BLaER1 (cell line): ENCODE measurements around the gene GULP1.

Source experiments
- H3K27ac ChIP-seq: shearing (Covaris generic); formaldehyde crosslinking; 2 replicates; pipeline ENCODE4 v1.8.1; 2022
- H3K27me3 ChIP-seq: shearing (Covaris generic); formaldehyde crosslinking; 2 replicates; pipeline ENCODE4 v1.8.1; 2022
- H3K36me3 ChIP-seq: shearing (Covaris generic); formaldehyde crosslinking; 2 replicates; pipeline ENCODE4 v1.8.1; 2022
- H3K4me1 ChIP-seq: shearing (Covaris generic); formaldehyde crosslinking; 2 replicates; pipeline ENCODE4 v1.8.1; 2022
- H3K4me2 ChIP-seq: shearing (Covaris generic); formaldehyde crosslinking; 2 replicates; pipeline ENCODE4 v1.8.1; 2022
- H3K4me3 ChIP-seq: shearing (Covaris generic); formaldehyde crosslinking; 2 replicates; pipeline ENCODE4 v1.8.1; 2022
- H3K9ac ChIP-seq: shearing (Covaris generic); formaldehyde crosslinking; 2 replicates; pipeline ENCODE4 v1.8.1; 2022
- H3K9me3 ChIP-seq: shearing (Covaris generic); formaldehyde crosslinking; 2 replicates; pipeline ENCODE4 v1.8.1; 2022
- H4K20me1 ChIP-seq: shearing (Covaris generic); formaldehyde crosslinking; 2 replicates; pipeline ENCODE4 v1.8.1; 2022
- Cebpa-rat ChIP-seq: shearing (Covaris generic); IDR thresholded peaks from 2 replicates; pipeline ENCODE4 v1.8.1; 2022

Gene GULP1

DNA sequence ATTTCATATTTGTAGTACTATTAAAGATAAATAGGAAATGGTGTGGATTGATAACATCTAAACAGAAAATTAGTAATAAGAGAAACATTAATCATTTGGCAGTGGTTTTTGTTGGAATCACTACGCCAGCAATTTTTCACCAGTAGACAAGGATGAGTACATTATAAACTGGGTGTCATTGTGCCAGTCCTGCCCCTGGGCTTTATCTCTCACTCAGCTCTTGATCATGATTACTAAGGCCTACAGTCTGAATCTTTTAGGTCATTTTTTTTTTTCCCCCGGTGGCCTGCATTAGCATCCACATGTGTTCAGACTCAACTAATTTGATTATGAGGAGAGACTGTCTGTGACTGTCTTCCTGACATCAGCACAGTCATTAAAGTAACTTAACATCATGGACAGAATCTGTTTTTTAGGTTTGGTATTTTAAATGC, 16.2 kb downstream of the GULP1 start:
- no peak overlapping the region for H3K9ac ChIP-seq
- no peak for TF ChIP-seq Cebpa-rat
- no peak overlapping the region for H3K27ac ChIP-seq

GRCh38 chr2:188308483-188308882, 16.8 kb downstream of the GULP1 start:
- no peaks in the 10 kb centered on the region for H3K36me3 ChIP-seq
- H3K27ac ChIP-seq = no peak overlapping the region
- no peaks in the 10 kb centered on the region for H3K27me3 ChIP-seq
- H3K9ac ChIP-seq = no peak overlapping the region
- H3K4me1 ChIP-seq = no peaks in the 10 kb centered on the region
- no peak for TF ChIP-seq Cebpa-rat
- no peak overlapping the region for H3K4me2 ChIP-seq
- no peak overlapping the region for H3K4me3 ChIP-seq
- H4K20me1 ChIP-seq = no peaks in the 10 kb centered on the region
- H3K9me3 ChIP-seq = no peaks in the 10 kb centered on the region

More for the DNA sequence above, 16.2 kb downstream of the GULP1 start:
- Histone ChIP-seq H3K4me1 (no peaks in the 10 kb centered on the region), H3K9me3 (no peaks in the 10 kb centered on the region), H3K4me2 (no peak overlapping the region), H3K27me3 (no peaks in the 10 kb centered on the region), H4K20me1 (no peaks in the 10 kb centered on the region), H3K36me3 (no peaks in the 10 kb centered on the region), H3K4me3 (no peak overlapping the region)

- Histone ChIP-seq H3K36me3 (no peaks in the 10 kb centered on the region), H4K20me1 (no peaks in the 10 kb centered on the region), H3K4me2 (no peak overlapping the region), H3K27ac (no peak overlapping the region), H3K9ac (no peak overlapping the region), H3K4me1 (no peaks in the 10 kb centered on the region), H3K27me3 (no peaks in the 10 kb centered on the region), H3K4me3 (no peak overlapping the region), H3K9me3 (no peaks in the 10 kb centered on the region)
- TF ChIP-seq Cebpa-rat = no peak
Measured at GRCh38 chr2:188309364-188309763, 17.7 kb downstream of the GULP1 start.

DNA sequence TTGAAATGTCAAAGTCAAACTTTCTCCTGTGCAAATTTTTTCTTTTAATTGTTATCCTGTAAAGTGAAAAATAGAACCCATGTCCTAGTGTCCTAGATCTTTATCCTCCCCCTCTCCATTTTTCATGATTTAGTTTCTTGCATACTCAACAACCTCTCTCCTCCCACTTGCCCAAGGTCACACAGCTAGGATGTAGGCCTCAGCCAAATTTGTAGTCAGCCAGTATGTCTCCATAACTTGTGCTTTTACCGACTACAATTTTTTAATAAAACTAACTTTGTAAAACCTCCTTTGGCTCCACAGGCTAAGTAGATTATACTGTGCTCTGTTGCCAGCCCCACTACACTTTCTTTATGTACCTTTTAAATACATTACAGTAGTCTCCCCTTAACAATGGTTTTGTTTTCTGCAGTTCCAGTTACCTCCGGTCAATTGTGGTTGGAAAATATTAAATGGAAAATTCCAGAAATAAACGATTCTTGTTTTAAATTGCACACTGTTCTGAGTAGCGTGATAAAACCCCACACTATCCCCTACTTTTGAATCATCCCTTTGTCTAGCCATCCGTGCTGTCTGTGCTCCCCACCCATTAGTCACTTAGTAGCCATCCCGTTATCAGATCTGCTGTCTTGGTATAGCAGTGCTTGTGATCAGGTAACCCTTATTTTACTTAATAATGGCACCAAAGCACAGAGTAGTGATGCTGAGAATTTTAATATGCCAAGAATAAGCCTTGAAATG, 22.8 kb downstream of the GULP1 start:
- Histone ChIP-seq H4K20me1 (no peaks in the 10 kb centered on the region), H3K4me1 (no peaks in the 10 kb centered on the region), H3K27me3 (no peaks in the 10 kb centered on the region), H3K4me2 (no peak overlapping the region), H3K36me3 (no peaks in the 10 kb centered on the region), H3K4me3 (no peak overlapping the region), H3K27ac (no peak overlapping the region), H3K9me3 (no peaks in the 10 kb centered on the region), H3K9ac (no peak overlapping the region)
- no peak for TF ChIP-seq Cebpa-rat

DNA sequence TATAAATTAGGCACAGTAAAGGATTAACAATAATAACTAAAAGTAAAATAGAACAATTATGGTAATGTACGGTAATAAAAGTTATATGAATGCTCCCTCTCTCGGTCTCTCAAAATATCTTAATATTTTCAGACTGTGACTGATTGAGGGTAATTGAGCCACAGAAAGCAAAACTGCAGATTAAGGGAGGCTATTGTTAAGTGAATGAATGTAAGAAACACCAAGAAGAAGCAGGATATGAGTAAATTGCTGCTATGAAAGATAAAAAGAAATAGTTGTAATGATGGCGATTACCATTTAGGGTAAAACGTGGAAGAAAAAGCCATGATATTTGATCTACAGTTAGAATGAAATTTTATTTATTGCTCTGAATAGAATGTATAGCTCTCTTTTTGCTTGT, 24.1 kb downstream of the GULP1 start:
- H3K4me3 ChIP-seq = no peak overlapping the region
- H3K9me3 ChIP-seq = no peaks in the 10 kb centered on the region
- no peak for TF ChIP-seq Cebpa-rat
- no peaks in the 10 kb centered on the region for H3K36me3 ChIP-seq
- no peak overlapping the region for H3K9ac ChIP-seq
- H3K27me3 ChIP-seq = no peaks in the 10 kb centered on the region
- H3K4me1 ChIP-seq = no peaks in the 10 kb centered on the region
- H3K27ac ChIP-seq = no peak overlapping the region
- H4K20me1 ChIP-seq = no peaks in the 10 kb centered on the region
- H3K4me2 ChIP-seq = no peak overlapping the region

- Histone ChIP-seq H3K9ac (no peak overlapping the region), H3K27me3 (no peaks in the 10 kb centered on the region), H3K36me3 (no peaks in the 10 kb centered on the region), H3K9me3 (no peaks in the 10 kb centered on the region), H3K27ac (no peak overlapping the region), H3K4me3 (no peak overlapping the region), H4K20me1 (no peaks in the 10 kb centered on the region), H3K4me2 (no peak overlapping the region), H3K4me1 (no peaks in the 10 kb centered on the region)
- no peak for TF ChIP-seq Cebpa-rat
Measured at GRCh38 chr2:188316342-188316741, 24.7 kb downstream of the GULP1 start.

- Histone ChIP-seq H3K27ac (no peak overlapping the region), H3K36me3 (no peaks in the 10 kb centered on the region)
Measured at GRCh38 chr2:188316791-188317423, 25.2 kb downstream of the GULP1 start.

GRCh38 chr2:188318161-188318749, 26.6 kb downstream of the GULP1 start:
- no peaks in the 10 kb centered on the region for H3K27me3 ChIP-seq
- no peak overlapping the region for H3K4me2 ChIP-seq
- H3K4me1 ChIP-seq = no peaks in the 10 kb centered on the region
- no peak overlapping the region for H3K4me3 ChIP-seq
- no peaks in the 10 kb centered on the region for H3K36me3 ChIP-seq
- H3K27ac ChIP-seq = no peak overlapping the region
- H3K9ac ChIP-seq = no peak overlapping the region
- H3K9me3 ChIP-seq = no peaks in the 10 kb centered on the region
- TF ChIP-seq Cebpa-rat = no peak
- no peaks in the 10 kb centered on the region for H4K20me1 ChIP-seq

More at GRCh38 chr2:188316791-188317423, 25.2 kb downstream of the GULP1 start:
- no peaks in the 10 kb centered on the region for H3K4me1 ChIP-seq
- no peak overlapping the region for H3K9ac ChIP-seq
- no peaks in the 10 kb centered on the region for H4K20me1 ChIP-seq
- TF ChIP-seq Cebpa-rat = no peak
- H3K4me3 ChIP-seq = no peak overlapping the region
- no peaks in the 10 kb centered on the region for H3K27me3 ChIP-seq
- no peak overlapping the region for H3K4me2 ChIP-seq
- H3K9me3 ChIP-seq = no peaks in the 10 kb centered on the region

GRCh38 chr2:188319838-188320237, 28.2 kb downstream of the GULP1 start:
- H3K27ac ChIP-seq = no peak overlapping the region
- no peaks in the 10 kb centered on the region for H3K27me3 ChIP-seq
- no peak overlapping the region for H3K9ac ChIP-seq
- no peaks in the 10 kb centered on the region for H4K20me1 ChIP-seq
- TF ChIP-seq Cebpa-rat = no peak
- H3K4me2 ChIP-seq = no peak overlapping the region
- H3K36me3 ChIP-seq = no peaks in the 10 kb centered on the region
- H3K4me1 ChIP-seq = no peaks in the 10 kb centered on the region
- H3K9me3 ChIP-seq = no peaks in the 10 kb centered on the region
- H3K4me3 ChIP-seq = no peak overlapping the region

- Histone ChIP-seq H3K9me3 (no peaks in the 10 kb centered on the region), H3K36me3 (no peaks in the 10 kb centered on the region), H3K27ac (no peak overlapping the region), H3K4me2 (no peak overlapping the region), H3K9ac (no peak overlapping the region), H3K4me3 (no peak overlapping the region), H3K27me3 (no peaks in the 10 kb centered on the region), H4K20me1 (no peaks in the 10 kb centered on the region), H3K4me1 (no peaks in the 10 kb centered on the region)
- TF ChIP-seq Cebpa-rat = no peak
Measured at GRCh38 chr2:188320861-188321260, 29.2 kb downstream of the GULP1 start.
